HL-60 (cell line): Measurements from ENCODE around the gene HCN2.

Experiments used
- GABPA ChIP-seq: IDR thresholded peaks from 2 replicates; pipeline ENCODE4 v1.6.1; 2012; ENCODE audit warnings: low read depth
- POLR2AphosphoS5 ChIP-seq: IDR thresholded peaks from 2 replicates; pipeline ENCODE4 v1.6.1; 2012; ENCODE audit warnings: low read depth
- TF ChIP-seq, protein P1 (sequence below): IDR thresholded peaks from 2 replicates; pipeline ENCODE4 v1.6.1; 2012; ENCODE audit warnings: low read depth; ENCODE audit not compliant: insufficient replicate concordance
- TF ChIP-seq, protein P2 (sequence below): IDR thresholded peaks from one replicate; pipeline ENCODE4 v1.5.1; 2011; ENCODE audit warnings: low read length, control low read depth, inconsistent platforms; ENCODE audit not compliant: insufficient read depth

DNA sequence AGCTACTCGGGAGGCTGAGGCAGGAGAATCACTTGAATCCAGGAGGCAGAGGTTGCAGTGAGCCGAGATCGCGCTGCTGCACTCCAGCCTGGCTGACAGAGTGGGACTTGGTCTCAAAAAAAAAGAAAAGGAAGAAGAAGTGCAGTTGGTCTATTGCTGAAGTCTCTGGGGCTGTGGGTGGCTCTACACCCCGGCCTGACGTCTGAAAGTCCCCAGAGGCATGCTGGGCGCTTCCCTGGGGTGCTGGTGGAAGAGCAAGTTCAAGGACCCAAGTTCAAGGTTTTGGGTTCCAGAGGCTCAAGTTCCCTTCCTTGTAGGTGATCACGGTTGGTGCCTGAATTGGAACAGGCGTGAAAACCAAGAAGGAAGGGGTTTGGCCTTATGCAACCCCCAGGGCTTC is 3.8 kb downstream of the HCN2 start:
- TF ChIP-seq, protein P1, sequence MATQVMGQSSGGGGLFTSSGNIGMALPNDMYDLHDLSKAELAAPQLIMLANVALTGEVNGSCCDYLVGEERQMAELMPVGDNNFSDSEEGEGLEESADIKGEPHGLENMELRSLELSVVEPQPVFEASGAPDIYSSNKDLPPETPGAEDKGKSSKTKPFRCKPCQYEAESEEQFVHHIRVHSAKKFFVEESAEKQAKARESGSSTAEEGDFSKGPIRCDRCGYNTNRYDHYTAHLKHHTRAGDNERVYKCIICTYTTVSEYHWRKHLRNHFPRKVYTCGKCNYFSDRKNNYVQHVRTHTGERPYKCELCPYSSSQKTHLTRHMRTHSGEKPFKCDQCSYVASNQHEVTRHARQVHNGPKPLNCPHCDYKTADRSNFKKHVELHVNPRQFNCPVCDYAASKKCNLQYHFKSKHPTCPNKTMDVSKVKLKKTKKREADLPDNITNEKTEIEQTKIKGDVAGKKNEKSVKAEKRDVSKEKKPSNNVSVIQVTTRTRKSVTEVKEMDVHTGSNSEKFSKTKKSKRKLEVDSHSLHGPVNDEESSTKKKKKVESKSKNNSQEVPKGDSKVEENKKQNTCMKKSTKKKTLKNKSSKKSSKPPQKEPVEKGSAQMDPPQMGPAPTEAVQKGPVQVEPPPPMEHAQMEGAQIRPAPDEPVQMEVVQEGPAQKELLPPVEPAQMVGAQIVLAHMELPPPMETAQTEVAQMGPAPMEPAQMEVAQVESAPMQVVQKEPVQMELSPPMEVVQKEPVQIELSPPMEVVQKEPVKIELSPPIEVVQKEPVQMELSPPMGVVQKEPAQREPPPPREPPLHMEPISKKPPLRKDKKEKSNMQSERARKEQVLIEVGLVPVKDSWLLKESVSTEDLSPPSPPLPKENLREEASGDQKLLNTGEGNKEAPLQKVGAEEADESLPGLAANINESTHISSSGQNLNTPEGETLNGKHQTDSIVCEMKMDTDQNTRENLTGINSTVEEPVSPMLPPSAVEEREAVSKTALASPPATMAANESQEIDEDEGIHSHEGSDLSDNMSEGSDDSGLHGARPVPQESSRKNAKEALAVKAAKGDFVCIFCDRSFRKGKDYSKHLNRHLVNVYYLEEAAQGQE = no peak
- TF ChIP-seq, protein P2, sequence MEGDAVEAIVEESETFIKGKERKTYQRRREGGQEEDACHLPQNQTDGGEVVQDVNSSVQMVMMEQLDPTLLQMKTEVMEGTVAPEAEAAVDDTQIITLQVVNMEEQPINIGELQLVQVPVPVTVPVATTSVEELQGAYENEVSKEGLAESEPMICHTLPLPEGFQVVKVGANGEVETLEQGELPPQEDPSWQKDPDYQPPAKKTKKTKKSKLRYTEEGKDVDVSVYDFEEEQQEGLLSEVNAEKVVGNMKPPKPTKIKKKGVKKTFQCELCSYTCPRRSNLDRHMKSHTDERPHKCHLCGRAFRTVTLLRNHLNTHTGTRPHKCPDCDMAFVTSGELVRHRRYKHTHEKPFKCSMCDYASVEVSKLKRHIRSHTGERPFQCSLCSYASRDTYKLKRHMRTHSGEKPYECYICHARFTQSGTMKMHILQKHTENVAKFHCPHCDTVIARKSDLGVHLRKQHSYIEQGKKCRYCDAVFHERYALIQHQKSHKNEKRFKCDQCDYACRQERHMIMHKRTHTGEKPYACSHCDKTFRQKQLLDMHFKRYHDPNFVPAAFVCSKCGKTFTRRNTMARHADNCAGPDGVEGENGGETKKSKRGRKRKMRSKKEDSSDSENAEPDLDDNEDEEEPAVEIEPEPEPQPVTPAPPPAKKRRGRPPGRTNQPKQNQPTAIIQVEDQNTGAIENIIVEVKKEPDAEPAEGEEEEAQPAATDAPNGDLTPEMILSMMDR = no peak
- no peak for TF ChIP-seq POLR2AphosphoS5
- TF ChIP-seq GABPA = no peak
